HepG2 (cell line): Measurements from ENCODE around the gene CNPY4. TPM values are rescaled to one million over a fixed set of nuclear protein-coding genes. Genes with fewer than 3 reads are reported as not detected.

ENCODE experiments used
- CSRNP1 ChIP-seq: sonication (generic); formaldehyde crosslinking; IDR thresholded peaks from 2 replicates; pipeline ENCODE4 v1.8.1; 2023; ENCODE audit warnings: mild to moderate bottlenecking, missing genetic modification reagents
- DNMT3B ChIP-seq: conservative IDR thresholded peaks from 2 replicates; pipeline ENCODE4 v1.6.1; 2016; ENCODE audit warnings: missing biosample characterization, control low read depth
- MAFG ChIP-seq: sonication (generic); formaldehyde crosslinking; IDR thresholded peaks from 2 replicates; pipeline ENCODE4 v1.5.1; 2020; ENCODE audit warnings: mild to moderate bottlenecking, missing genetic modification reagents
- POLR2AphosphoS2 ChIP-seq: IDR thresholded peaks from 2 replicates; pipeline ENCODE4 v1.6.1; 2011; ENCODE audit warnings: low read depth, low read length, improper control_type of control experiment
- RFX3 ChIP-seq: IDR thresholded peaks from 2 replicates; pipeline ENCODE4 v1.6.1; 2016; ENCODE audit warnings: missing biosample characterization, missing genetic modification reagents
- SNRNP70 ChIP-seq: fragments of 200-400 bp; formaldehyde crosslinking; IDR thresholded peaks from 2 replicates; pipeline ENCODE4 v1.6.1; 2017; ENCODE audit warnings: mild to moderate bottlenecking, low read depth, low read length, moderate library complexity
- TBP ChIP-seq: sonication (generic); formaldehyde crosslinking; IDR thresholded peaks from 2 replicates; pipeline ENCODE4 v1.5.0; 2020; ENCODE audit warnings: missing genetic modification reagents
- ZFP1 ChIP-seq: IDR thresholded peaks from 2 replicates; pipeline ENCODE4 v1.6.1; 2016
- ZFP36L1 ChIP-seq: sonication (generic); formaldehyde crosslinking; IDR thresholded peaks from 2 replicates; pipeline ENCODE4 v1.8.0; 2022; ENCODE audit warnings: mild to moderate bottlenecking, missing genetic modification reagents, moderate library complexity
- ZFP62 ChIP-seq: sonication (generic); formaldehyde crosslinking; IDR thresholded peaks from 2 replicates; pipeline ENCODE4 v1.4.0; 2020; ENCODE audit warnings: missing genetic modification reagents
- ZNF17 ChIP-seq: sonication (generic); formaldehyde crosslinking; IDR thresholded peaks from 2 replicates; pipeline ENCODE4 v1.5.0; 2020; ENCODE audit warnings: mild to moderate bottlenecking, missing genetic modification reagents
- ZNF230 ChIP-seq: sonication (generic); formaldehyde crosslinking; IDR thresholded peaks from 2 replicates; pipeline ENCODE4 v1.4.0; 2020; ENCODE audit warnings: mild to moderate bottlenecking, missing genetic modification reagents
- ZNF331 ChIP-seq: sonication (generic); formaldehyde crosslinking; IDR thresholded peaks from 2 replicates; pipeline ENCODE4 v1.4.0; 2020; ENCODE audit warnings: missing genetic modification reagents
- ZNF33B ChIP-seq: sonication (generic); formaldehyde crosslinking; IDR thresholded peaks from 2 replicates; pipeline ENCODE4 v1.5.1; 2020; ENCODE audit warnings: mild to moderate bottlenecking, missing genetic modification reagents
- ZNF484 ChIP-seq: sonication (generic); formaldehyde crosslinking; IDR thresholded peaks from 2 replicates; pipeline ENCODE4 v1.5.1; 2020; ENCODE audit warnings: mild to moderate bottlenecking, low read depth, missing genetic modification reagents, borderline replicate concordance
- ZNF563 ChIP-seq: sonication (generic); formaldehyde crosslinking; IDR thresholded peaks from 2 replicates; pipeline ENCODE4 v1.8.0; 2022; ENCODE audit warnings: mild to moderate bottlenecking, moderate library complexity, missing genetic modification reagents
- ZNF7 ChIP-seq: IDR thresholded peaks from 2 replicates; pipeline ENCODE4 v1.6.1; 2016; ENCODE audit warnings: missing biosample characterization, missing genetic modification reagents
- ZNF816 ChIP-seq: sonication (generic); formaldehyde crosslinking; IDR thresholded peaks from 2 replicates; pipeline ENCODE4 v1.8.0; 2022; ENCODE audit warnings: missing genetic modification reagents, mild to moderate bottlenecking, borderline replicate concordance
- polyA plus RNA-seq, 8 experiments: library from polyadenylated mRNA; depleted of rRNA in 3 of 8; stranded (reverse) in 7 of 8; unstranded in 1 of 8; fragments of >200 nt; fragmentation: Illumina TruSeq in 4 of 8; extraction: Trizol in 4 of 8; gene quantifications; 2 replicates each; pipeline versions ENCODE4 v1.2.1 to v1.2.3, GENCODE V29; 2011 to 2016; ENCODE audit warnings: low read depth in 4 of 8, missing spikeins in 1 of 8, mixed read lengths in 1 of 8; ENCODE audit not compliant: insufficient read depth in 1 of 8
- total RNA-seq, 5 experiments: library from RNA; depleted of rRNA; stranded (reverse); fragments of >200 nt; fragmentation: Illumina TruSeq; extraction: Trizol; gene quantifications; 2 replicates each; pipeline ENCODE4 v1.2.3, GENCODE V29; 2016; ENCODE audit warnings: low read depth in 1 of 5
- TF ChIP-seq, protein P1 (sequence below): sonication (generic); formaldehyde crosslinking; IDR thresholded peaks from 2 replicates; pipeline ENCODE4 v1.4.0; 2020; ENCODE audit warnings: missing genetic modification reagents; ENCODE audit errors: not compliant biosample characterization
- TF ChIP-seq, protein P2 (sequence below): sonication (generic); formaldehyde crosslinking; IDR thresholded peaks from 2 replicates; pipeline ENCODE4 v1.4.0; 2020; ENCODE audit warnings: missing genetic modification reagents
- TF ChIP-seq, protein P3 (sequence below): sonication (generic); formaldehyde crosslinking; IDR thresholded peaks from 2 replicates; pipeline ENCODE4 v1.4.0; 2020; ENCODE audit warnings: low read depth, missing genetic modification reagents
- TF ChIP-seq, protein P4 (sequence below): sonication (generic); formaldehyde crosslinking; IDR thresholded peaks from 2 replicates; pipeline ENCODE4 v1.4.0; 2020; ENCODE audit warnings: missing genetic modification reagents
- TF ChIP-seq, protein P5 (sequence below): sonication (generic); formaldehyde crosslinking; IDR thresholded peaks from 2 replicates; pipeline ENCODE4 v1.8.0; 2022; ENCODE audit warnings: missing genetic modification reagents, mild to moderate bottlenecking, inconsistent platforms, borderline replicate concordance

CNPY4 gene
- total and polyA plus RNA-seq, 2 of the 13 experiments (the other 11 are each of a cell fraction or from before 2014, with no cell fraction given), result 6.2 to 12.7 TPM

DNA sequence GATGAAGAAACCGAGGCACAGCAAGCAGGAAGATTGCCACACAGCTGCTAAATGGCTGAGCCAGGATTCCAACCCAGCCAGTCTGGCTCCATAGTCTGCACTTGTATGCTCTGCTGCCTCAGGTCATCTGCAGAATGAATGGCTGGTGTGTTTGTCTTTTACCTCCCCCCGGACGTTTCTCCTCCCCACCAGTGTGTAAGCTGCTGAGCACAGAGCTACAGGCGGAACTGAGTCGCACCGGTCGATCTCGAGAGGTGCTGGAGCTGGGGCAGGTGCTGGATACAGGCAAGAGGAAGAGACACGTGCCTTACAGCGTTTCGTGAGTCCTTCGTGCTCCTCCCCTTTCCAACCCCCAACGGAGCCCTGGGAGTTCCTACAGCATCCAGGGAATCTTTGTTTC, 2.6 kb downstream of the CNPY4 start (continued):
- no peak for TF ChIP-seq ZNF484 (CRISPR knock-in tag)
- TF ChIP-seq MAFG (CRISPR knock-in tag), result no peak
- no peak for TF ChIP-seq ZNF17 (CRISPR knock-in tag)
- peak; percentile 33; the same call in 1 of the 2 replicates for TF ChIP-seq ZNF331 (CRISPR knock-in tag)
- no peak for TF ChIP-seq SNRNP70
- no peak for TF ChIP-seq ZFP1 (CRISPR knock-in tag)
- no peak for TF ChIP-seq ZFP36L1 (CRISPR knock-in tag)
- TF ChIP-seq, protein P1, sequence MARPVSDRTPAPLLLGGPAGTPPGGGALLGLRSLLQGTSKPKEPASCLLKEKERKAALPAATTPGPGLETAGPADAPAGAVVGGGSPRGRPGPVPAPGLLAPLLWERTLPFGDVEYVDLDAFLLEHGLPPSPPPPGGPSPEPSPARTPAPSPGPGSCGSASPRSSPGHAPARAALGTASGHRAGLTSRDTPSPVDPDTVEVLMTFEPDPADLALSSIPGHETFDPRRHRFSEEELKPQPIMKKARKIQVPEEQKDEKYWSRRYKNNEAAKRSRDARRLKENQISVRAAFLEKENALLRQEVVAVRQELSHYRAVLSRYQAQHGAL (CRISPR knock-in tag), result no peak
- TF ChIP-seq ZNF33B (CRISPR knock-in tag), result no peak
- TF ChIP-seq, protein P2, sequence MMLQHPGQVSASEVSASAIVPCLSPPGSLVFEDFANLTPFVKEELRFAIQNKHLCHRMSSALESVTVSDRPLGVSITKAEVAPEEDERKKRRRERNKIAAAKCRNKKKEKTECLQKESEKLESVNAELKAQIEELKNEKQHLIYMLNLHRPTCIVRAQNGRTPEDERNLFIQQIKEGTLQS (CRISPR knock-in tag), result no peak
- TF ChIP-seq, protein P3, sequence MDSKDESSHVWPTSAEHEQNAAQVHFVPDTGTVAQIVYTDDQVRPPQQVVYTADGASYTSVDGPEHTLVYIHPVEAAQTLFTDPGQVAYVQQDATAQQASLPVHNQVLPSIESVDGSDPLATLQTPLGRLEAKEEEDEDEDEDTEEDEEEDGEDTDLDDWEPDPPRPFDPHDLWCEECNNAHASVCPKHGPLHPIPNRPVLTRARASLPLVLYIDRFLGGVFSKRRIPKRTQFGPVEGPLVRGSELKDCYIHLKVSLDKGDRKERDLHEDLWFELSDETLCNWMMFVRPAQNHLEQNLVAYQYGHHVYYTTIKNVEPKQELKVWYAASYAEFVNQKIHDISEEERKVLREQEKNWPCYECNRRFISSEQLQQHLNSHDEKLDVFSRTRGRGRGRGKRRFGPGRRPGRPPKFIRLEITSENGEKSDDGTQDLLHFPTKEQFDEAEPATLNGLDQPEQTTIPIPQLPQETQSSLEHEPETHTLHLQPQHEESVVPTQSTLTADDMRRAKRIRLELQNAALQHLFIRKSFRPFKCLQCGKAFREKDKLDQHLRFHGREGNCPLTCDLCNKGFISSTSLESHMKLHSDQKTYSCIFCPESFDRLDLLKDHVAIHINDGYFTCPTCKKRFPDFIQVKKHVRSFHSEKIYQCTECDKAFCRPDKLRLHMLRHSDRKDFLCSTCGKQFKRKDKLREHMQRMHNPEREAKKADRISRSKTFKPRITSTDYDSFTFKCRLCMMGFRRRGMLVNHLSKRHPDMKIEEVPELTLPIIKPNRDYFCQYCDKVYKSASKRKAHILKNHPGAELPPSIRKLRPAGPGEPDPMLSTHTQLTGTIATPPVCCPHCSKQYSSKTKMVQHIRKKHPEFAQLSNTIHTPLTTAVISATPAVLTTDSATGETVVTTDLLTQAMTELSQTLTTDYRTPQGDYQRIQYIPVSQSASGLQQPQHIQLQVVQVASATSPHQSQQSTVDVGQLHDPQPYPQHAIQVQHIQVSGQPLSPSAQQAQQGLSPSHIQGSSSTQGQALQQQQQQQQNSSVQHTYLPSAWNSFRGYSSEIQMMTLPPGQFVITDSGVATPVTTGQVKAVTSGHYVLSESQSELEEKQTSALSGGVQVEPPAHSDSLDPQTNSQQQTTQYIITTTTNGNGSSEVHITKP (CRISPR knock-in tag), result 0 out of 2 replicates have a peak, but pooled peaks have one; percentile 58
- TF ChIP-seq TBP (CRISPR knock-in tag), result no peak
- peak; percentile 85 for TF ChIP-seq ZNF7 (CRISPR knock-in tag)
- no peak for TF ChIP-seq ZFP62 (CRISPR knock-in tag)
- no peak for TF ChIP-seq ZNF230
- TF ChIP-seq DNMT3B (CRISPR knock-in tag), result no peak
- TF ChIP-seq, protein P4, sequence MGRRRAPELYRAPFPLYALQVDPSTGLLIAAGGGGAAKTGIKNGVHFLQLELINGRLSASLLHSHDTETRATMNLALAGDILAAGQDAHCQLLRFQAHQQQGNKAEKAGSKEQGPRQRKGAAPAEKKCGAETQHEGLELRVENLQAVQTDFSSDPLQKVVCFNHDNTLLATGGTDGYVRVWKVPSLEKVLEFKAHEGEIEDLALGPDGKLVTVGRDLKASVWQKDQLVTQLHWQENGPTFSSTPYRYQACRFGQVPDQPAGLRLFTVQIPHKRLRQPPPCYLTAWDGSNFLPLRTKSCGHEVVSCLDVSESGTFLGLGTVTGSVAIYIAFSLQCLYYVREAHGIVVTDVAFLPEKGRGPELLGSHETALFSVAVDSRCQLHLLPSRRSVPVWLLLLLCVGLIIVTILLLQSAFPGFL (CRISPR knock-in tag), result no peak
- no peak for TF ChIP-seq ZNF816 (CRISPR knock-in tag)
- no peak for TF ChIP-seq ZNF563 (CRISPR knock-in tag)
- TF ChIP-seq POLR2AphosphoS2, result no peak
- TF ChIP-seq CSRNP1 (CRISPR knock-in tag), result no peak
- TF ChIP-seq RFX3 (CRISPR knock-in tag), result no peak
- TF ChIP-seq, protein P5, sequence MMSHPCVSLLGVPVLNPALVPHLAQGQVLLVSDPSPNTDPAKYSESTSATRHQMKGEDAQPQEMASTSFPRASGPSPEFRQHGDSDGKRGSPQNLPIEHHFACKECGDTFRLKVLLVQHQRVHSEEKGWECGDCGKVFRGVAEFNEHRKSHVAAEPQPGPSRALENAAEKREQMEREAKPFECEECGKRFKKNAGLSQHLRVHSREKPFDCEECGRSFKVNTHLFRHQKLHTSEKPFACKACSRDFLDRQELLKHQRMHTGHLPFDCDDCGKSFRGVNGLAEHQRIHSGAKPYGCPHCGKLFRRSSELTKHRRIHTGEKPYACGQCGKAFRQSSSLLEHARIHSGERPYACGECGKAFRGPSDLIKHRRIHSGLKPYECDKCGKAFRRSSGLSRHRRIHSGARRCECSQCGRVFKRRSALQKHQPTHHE (CRISPR knock-in tag), result no peak
